Loucy (cell line): ENCODE measurements around the gene THADA.

ENCODE experiments used
- CTCF ChIP-seq: fragments of 200-600 bp; sonication (generic); conservative IDR thresholded peaks from 2 replicates; pipeline ENCODE4 v1.5.1; 2014; ENCODE audit warnings: mild to moderate bottlenecking, antibody characterized with exemption, low read length
- EZH2phosphoT487 ChIP-seq: fragments of 200-600 bp; IDR thresholded peaks from 2 replicates; pipeline ENCODE4 v1.6.1; 2018; ENCODE audit warnings: antibody characterized with exemption, mild to moderate bottlenecking, moderate library complexity, borderline replicate concordance

DNA sequence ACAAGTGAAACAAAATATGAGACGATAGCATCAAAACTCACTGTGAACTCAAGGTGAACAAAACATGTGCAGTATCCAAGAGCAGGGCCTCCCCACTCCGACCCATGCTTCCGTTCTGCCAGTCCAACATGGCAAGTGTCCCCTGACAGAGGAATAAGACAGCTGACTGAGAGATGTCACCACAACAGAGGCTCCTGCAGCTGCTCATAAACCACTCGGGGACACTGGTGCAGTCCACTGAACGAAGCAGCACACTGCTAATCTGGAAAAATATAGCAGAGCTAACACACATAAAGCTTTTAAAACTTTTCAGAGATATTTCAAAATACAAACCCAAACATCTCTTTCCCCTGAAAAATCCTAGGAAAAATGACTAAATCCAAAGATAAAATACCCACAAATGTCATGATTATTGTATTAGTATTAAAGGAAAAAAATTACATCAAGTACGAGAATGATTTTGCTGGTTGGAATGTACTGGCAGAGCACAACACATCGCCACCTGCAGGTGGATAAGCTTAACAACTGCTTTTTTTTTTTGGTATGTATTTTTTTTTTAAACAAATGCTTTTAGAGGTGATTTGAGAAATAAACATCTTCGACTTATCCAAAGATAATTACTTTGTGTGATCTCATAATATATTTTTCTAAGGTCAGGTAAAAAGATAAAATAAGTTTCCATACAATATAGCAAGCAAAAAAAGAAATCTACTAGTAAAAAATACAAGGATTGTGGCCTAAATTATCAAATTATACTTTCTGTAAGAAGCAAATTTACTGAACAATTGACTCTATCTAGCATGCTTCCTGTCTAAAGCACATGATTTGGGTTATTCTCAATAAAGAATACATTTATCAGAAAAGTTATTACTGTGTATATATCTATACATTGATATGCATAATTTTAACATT, 18.6 kb downstream of the THADA start:
- TF ChIP-seq CTCF (peak; percentile 88), EZH2phosphoT487 (no peak)
